ENCODE measurements around the gene GABRP.
"Not testable (repeated sequence)": the region's sequence is repeated elsewhere in the genome, so short reads cannot be mapped to it uniquely, and the experiment has no call there.

GABRP gene

GRCh38 chr5:170748951-170749471 lies 34.5 kb upstream of the GABRP start:
- DNase-seq (ENCODE audit: low read depth) = no peak
- H3K4me3 ChIP-seq (ENCODE audit: low read length) = no peak overlapping the region
- no peak for TF ChIP-seq CTCF (conservative IDR thresholded peaks at IDR 0.05; ENCODE audit: low read depth, low read length)

DNA sequence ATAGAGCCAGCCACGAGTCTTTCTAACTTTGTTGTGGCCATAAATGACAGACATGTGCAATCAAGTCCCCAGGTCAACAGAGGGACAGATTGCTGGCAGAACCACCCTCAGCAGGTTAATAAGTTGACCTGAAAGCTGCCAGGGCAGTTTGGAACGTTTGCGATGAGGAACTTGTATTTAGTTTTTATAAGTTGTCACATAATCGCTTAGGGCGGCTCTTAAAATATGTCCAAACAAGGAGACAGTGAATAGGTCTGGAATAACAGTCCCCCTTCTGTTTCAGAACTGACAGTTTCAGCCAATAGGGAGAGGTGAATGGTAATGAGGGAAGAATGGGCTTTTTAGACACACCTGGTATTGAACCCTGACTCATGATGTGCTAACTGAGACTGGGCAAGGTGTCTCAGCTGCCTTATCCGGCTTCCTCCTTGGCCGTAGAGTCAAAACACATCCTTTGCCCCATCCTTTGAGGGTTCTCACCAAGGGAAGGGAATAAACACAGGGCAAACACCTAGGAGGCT lies 33.6 kb upstream of the GABRP start:
- no peak overlapping the region for H3K4me3 ChIP-seq (ENCODE audit: low read length)
- DNase-seq (ENCODE audit: low read depth) = no peak
- TF ChIP-seq CTCF (conservative IDR thresholded peaks at IDR 0.05; ENCODE audit: low read depth, low read length) = no peak

DNA sequence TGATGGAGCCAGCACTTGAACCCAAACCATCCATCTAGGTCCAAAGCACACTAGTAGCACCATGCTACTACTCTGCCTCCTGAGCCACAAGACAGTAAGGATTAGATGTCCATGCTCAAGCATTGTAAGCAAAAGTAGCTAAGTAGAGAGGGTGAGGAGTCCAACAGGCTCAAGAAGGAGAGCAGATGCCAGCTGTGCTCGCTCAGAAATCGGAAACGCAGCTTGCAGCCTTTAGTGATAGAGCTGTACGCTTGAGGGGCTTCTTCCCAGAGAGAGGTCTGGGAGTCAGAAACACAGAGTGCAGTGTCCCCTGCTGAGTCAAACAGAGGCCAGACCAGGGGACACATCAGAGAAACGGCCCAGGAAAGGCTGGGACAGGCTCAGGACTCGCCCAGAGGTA lies 32.7 kb upstream of the GABRP start:
- DNase-seq (ENCODE audit: low read depth) = no peak
- no peak overlapping the region for H3K4me3 ChIP-seq (ENCODE audit: low read length)
- no peak for TF ChIP-seq CTCF (conservative IDR thresholded peaks at IDR 0.05; ENCODE audit: low read depth, low read length)

DNA sequence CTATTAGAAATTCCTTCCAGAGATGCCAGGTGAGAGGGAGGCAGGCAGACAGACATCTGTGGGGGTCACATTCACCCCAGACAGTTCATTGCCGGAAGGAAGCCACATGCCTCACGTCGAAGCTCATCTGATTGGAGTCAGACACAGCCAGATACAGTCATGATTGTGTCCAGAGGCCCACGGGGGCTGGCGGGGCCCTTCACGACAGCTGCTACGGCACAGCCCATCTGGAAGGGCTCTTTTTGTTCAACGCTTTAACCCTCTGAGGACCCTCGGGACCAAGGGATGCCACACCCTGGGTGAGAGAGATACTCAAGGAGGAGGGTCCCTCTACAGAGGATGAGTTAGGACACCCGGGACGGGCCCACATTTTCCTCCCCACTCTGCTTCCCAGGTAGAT lies 31.9 kb upstream of the GABRP start:
- no peak for TF ChIP-seq CTCF (conservative IDR thresholded peaks at IDR 0.05; ENCODE audit: low read depth, low read length)
- DNase-seq (ENCODE audit: low read depth) = no peak
- no peak overlapping the region for H3K4me3 ChIP-seq (ENCODE audit: low read length)

DNA sequence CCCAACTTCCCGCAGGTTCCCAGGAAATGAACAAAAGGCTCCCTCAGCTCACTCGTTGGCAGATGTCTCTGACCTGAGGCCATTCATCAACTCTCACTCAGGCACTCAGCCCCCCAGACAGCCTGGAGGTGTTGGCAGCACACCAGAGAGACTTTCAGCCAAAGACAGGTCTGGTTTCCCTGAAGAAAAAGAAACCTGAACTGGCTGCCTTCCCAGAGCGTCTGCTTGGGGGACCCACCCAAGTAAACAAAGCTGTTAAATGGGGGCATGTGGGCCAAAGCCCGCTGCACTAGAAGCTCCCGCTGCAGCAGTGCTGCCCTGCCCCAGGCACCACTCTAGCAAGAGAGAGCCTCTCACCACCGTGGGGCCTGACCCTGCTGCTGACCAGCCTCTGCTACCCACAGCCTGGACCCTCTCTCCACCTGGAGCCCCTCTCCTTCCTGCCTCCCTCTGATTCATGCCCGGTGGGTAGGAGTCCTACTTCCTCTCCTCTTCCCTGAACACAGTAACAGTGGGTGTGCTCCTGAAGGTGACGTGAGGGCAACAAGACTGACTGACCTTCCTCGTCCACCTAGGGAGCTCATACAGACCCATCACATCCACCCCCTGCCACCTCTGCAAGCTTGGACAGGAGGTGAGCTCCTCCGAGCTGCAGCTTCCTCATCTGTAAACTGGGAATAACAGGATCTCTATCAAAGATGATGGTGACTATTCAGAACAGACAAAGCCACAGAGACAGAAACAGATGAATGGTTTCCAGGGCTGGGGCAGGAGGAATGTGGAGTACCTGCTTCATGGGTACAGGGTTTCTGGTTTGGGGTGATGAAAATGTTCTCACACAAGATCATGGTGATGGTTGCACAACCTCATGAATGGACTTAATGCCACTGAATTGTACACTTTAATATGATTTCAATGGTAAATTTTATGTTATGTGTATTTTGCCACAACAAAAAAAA lies 31.0 kb upstream of the GABRP start:
- no peak for TF ChIP-seq CTCF (conservative IDR thresholded peaks at IDR 0.05; ENCODE audit: low read depth, low read length)
- H3K4me3 ChIP-seq (ENCODE audit: low read length) = no peak overlapping the region
- DNase-seq (ENCODE audit: low read depth) = no peak

DNA sequence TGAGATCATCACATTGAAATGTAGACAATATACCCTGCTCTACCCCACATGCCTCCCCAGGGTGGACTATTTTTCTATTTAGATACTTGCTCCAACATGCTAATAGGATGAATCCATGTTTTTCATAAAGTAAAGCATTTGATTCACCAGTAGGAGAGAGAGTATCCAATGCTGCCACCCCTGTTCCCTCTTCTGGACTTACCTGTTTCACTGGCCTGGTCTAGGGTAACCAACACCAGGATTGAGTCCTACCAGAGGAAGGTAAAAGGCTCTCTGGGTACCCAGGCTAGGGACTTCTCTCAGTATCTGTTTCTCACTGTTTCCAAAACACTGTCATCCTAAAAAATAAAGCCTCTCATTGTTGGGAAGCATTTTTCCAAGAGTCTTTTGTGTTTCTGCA lies 30.2 kb upstream of the GABRP start:
- TF ChIP-seq CTCF (conservative IDR thresholded peaks at IDR 0.05; ENCODE audit: low read depth, low read length) = no peak

GRCh38 chr5:170754508-170754907 lies 29.0 kb upstream of the GABRP start:
- not testable (repeated sequence) for H3K4me3 ChIP-seq (ENCODE audit: low read length); DNase-seq (ENCODE audit: low read depth)

More for the DNA sequence above, 30.2 kb upstream of the GABRP start:
- H3K4me3 ChIP-seq (ENCODE audit: low read length) = no peak overlapping the region
- no peak for DNase-seq (ENCODE audit: low read depth)
